GM19468 (cell line): Measurements from ENCODE around the gene PAQR5.
"Not testable (repeated sequence)": the region's sequence is repeated elsewhere in the genome, so short reads cannot be mapped to it uniquely, and the experiment has no call there.

Experiments used
- ATAC-seq: cut with Tn5 transposase; IDR thresholded peaks from one replicate; pipeline ENCODE4 v1.9.1; 2021; ENCODE audit warnings: mild to moderate bottlenecking, moderate library complexity, moderate number of reproducible peaks; ENCODE audit not compliant: unreplicated experiment; ENCODE audit errors: extremely low read depth

The PAQR5 gene

GRCh38 chr15:69292826-69293420 is 5.8 kb upstream of the PAQR5 start:
- no peak for ATAC-seq

GRCh38 chr15:69293741-69294615 is 4.7 kb upstream of the PAQR5 start:
- no peak for ATAC-seq

DNA sequence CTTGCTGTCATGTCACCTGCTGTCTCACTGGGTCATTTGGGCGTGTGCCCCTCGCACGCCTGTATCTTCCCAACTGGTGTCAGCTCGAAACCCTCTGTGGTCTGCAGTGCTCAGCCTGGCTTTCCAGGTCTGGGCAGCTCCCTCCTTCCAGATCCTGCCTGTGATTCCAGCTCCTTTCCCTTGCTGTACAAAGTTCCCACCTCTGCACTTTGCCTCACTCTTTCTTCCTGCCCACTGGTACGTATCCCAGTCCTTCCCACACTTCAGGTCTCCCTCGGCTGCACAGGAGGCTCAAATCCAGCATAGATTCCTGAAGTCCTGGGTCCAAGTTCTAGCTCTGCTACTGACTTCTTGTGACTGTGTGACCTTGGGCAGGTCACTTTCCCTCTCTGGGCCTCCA is 2.1 kb upstream of the PAQR5 start:
- no peak for ATAC-seq

DNA sequence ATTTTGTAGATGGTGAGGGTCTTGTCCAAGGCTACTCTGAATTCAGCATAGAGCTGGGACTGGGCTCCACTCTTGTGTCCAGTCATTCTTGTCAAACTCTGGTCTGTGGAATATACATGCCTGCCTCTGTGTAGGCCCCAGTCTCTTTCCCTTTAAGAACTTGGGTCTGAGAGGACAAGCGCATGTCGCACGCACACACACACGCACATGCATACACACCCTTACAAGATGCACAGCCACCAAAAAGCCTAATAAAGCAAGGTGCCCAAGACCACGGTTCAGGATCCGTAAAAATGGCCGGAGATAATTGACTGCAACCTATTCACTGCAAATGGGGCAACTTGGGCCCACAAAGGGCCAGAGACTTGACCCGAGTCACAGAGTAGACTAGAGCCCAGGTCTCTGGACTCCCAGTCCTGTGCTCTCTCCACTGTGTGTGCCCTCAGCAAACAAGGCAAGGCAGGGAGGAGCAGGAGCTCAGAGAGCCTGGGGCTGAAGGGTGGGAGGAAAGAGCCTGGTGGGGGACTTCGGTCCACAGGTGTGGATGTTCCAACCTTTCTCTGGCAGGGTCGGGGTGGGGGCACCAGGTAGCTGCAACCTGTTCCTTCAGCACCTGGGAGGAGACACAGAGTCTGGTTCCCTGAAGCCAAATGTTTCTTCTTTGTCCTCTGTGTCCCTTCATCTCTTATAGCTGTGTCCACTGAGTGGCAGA is 914 bp upstream of the PAQR5 start:
- no peak for ATAC-seq

DNA sequence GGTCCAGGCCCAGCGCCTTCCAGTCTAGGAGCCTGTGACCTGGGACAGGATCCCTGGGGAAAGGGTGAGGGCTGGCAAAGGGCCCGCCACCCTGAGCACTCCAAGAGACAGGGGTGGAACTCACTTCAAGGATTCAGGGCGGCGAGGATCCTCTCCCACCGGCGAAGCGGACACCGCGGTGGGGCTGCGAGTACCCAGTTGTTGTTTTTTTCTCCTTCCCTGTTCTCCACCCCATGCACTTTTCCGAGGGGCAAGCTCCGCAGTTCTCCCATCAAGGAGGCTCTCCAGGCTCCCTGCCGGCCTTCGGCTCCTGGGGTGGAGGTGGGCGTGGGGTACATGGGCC is 387 bp upstream of the PAQR5 start:
- no peak for ATAC-seq

GRCh38 chr15:69299451-69299886 is 757 bp downstream of the PAQR5 start:
- no peak for ATAC-seq

DNA sequence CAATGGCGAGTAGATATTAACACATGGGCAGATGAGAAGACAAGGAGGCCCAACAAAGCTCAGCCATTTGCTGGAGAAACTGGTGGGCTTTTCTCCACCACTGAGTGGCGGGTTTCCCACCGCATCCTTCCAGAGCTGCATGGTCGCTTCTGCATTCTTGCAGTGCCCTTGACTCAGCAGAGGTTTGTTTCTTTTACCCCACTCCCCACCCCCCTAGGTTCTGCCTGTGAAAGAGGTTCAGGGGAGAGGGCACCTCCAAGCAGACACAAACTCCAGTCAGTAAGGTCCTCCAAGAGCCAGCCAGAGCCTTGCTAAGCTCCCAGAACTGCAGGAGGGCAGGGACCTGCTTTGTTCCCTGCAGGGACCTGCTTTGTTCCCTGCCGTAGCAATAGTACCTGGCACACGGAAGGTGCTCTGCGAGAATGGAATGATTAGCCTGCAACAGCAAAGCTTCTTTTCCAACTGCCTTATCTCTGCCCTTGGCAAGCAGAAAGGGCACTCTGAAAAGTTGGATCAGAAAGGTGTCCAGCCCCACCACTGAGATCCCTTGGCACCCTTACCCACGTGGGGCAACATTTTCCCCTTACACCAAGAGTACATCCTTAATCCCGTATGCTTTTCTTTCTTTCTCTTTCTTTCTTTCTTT is 1.4 kb downstream of the PAQR5 start:
- ATAC-seq, result no peak

GRCh38 chr15:69301101-69301500 is 2.4 kb downstream of the PAQR5 start:
- not testable (repeated sequence) for ATAC-seq

GRCh38 chr15:69302087-69302486 is 3.4 kb downstream of the PAQR5 start:
- not testable (repeated sequence) for ATAC-seq

- ATAC-seq, result no peak
Observed at GRCh38 chr15:69302929-69303328, 4.2 kb downstream of the PAQR5 start.

- no peak for ATAC-seq
Observed at GRCh38 chr15:69303337-69304181, 4.8 kb downstream of the PAQR5 start.

GRCh38 chr15:69304182-69304545 is 5.5 kb downstream of the PAQR5 start:
- ATAC-seq, result no peak

DNA sequence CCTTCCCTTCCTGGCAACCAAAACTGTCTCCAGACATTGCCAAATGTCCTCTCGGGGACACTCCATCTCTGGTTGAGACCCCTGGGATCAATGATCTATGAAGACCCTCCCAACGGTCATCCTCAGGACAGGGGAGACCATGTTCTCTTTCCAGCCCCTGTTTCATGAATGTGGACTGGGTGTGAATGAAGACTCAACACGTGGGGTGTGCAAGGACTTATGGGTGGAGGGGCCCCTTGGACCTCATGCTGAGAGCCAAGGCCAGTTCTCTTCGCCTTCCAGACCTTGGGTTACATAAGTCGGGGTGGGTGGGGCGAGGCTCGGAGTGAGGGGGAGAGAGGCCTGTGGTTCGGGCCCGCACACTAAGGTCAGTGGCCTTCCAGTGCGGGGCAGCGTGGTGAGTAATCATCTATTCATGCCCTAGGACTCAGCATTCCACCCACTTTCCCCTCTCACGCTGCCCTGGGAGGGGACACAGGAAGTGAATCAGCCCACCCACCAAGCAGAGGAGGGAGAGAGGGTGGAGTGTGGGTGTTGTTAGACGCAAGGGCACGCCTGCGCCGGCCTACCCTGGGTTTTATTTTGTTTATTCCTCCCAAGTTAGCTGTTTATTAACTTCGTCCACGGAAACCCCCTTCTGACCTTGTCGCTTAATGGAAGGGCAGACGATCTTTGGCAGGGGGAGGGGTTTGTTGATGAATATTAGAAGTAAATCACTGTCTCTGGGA is 6.7 kb downstream of the PAQR5 start:
- ATAC-seq, result no peak

DNA sequence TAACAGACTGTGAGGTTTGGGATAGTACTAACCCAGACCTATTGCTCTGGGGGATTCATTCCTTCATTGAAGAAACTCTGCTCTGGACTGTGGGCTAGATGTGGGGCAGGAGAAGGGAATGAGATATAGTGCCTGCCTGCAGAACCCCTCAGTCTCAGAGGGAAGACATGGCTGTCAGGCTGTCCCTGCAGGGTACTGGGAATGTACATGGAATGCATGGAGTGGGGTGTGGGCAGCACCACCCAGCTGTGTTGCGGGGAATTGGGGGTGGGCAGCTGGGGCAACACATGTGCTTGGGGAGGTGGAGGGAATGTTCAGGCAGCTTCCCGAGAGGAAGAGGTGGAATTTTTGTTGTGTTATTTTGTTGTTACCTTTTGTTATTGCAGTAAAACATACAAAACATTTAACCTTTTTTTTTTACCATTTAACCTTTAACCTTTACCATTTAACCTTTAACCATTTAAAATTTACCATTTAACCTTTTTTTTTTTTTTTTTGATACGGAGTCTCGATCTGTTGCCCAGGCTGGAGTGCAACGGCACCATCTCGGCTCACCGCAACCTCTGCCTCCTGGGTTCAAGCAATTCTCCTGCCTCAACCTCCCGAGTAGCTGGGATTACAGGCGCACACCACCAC is 7.3 kb downstream of the PAQR5 start:
- ATAC-seq, result no peak

GRCh38 chr15:69307939-69308338 is 9.2 kb downstream of the PAQR5 start:
- no peak for ATAC-seq

GRCh38 chr15:69308949-69309348 is 10.2 kb downstream of the PAQR5 start:
- no peak for ATAC-seq

DNA sequence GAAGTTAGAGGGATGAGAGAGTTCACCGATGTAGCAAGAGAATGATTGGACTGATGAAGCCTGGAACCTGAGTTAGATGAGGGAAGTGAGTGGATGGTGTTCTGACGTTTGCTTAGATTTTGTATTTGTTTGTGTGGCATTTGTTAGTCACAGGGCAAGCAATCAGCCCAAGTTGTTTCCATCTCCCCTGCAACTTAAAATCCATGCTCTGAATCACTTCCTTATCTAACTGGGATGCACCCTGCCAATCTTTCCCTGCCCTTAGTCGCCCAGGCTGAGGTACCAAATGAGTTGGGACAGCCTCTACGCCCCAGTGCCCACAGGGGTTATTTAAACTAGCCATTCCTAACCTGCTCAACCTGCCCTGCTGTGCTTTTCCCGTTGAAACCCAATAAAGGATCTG is 12.6 kb downstream of the PAQR5 start:
- no peak for ATAC-seq

DNA sequence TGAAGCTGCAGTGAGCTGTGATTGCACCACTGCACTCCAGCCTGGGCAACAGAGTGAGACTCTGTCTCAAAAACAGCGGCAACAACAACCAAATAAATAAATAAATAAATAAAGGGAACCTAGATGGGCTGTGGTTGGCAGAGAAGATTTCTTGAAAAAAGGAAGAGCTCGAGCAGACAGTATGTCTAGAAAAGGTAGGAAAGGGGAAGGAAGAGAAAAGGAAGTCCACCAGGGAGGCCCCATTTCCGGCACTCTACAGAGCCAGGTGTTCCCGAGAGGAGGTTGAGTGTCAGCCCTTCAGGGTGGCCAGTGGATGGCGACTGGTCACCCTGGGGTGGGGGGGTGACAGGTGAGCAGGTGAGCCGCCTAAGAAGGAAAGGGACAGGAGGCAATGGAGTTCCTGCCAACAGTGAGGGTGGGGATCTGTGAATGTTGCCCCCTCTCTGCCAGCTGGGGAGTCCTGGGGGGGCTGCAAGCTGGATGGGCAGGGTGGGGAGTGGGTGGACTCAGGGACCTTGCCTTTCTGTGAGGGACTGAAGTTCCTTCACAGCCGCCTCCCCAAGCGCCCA is 14.8 kb downstream of the PAQR5 start:
- ATAC-seq, result no peak
